DMS53 treated with DMSO at 0.1 percent for 48 hours (cell line): ENCODE measurements around the gene PCNX4.

Experiments
- DNase-seq: peaks from one replicate; lab custom pipeline; 2025; ENCODE audit not compliant: unreplicated experiment; lab: John Stamatoyannopoulos, UW

PCNX4 gene

GRCh38 chr14:60101786-60102185 is 10.1 kb downstream of the PCNX4 start:
- DNase-seq = no peak

- DNase-seq = no peak
Observed at GRCh38 chr14:60102389-60102788, 10.7 kb downstream of the PCNX4 start.

- DNase-seq = no peak
Observed at GRCh38 chr14:60106339-60106738, 14.6 kb downstream of the PCNX4 start.

- DNase-seq = no peak
Observed at GRCh38 chr14:60107477-60107876, 15.8 kb downstream of the PCNX4 start.

GRCh38 chr14:60111732-60112131 is 20.0 kb downstream of the PCNX4 start:
- no peak for DNase-seq

GRCh38 chr14:60114881-60115280 is 23.2 kb downstream of the PCNX4 start:
- no peak for DNase-seq

- no peak for DNase-seq
Observed at GRCh38 chr14:60116181-60116580, 24.5 kb downstream of the PCNX4 start.

- DNase-seq = no peak
Observed at GRCh38 chr14:60125918-60126317, 34.2 kb downstream of the PCNX4 start.

- DNase-seq = no peak
Observed at GRCh38 chr14:60133487-60133886, 41.8 kb downstream of the PCNX4 start.

GRCh38 chr14:60134702-60135101 is 43.0 kb downstream of the PCNX4 start:
- DNase-seq = no peak

- DNase-seq = peak; percentile 69
Observed at GRCh38 chr14:60151715-60152114, 60.0 kb downstream of the PCNX4 start.

- DNase-seq = no peak
Observed at GRCh38 chr14:60153991-60154390, 62.3 kb downstream of the PCNX4 start.

- no peak for DNase-seq
Observed at GRCh38 chr14:60154671-60155070, 62.9 kb downstream of the PCNX4 start.

- DNase-seq = no peak
Observed at GRCh38 chr14:60160422-60160821, 68.7 kb downstream of the PCNX4 start.

- DNase-seq = peak; percentile 78
Observed at GRCh38 chr14:60161196-60162107, 69.7 kb downstream of the PCNX4 start.

- no peak for DNase-seq
Observed at GRCh38 chr14:60163693-60164092, 72.0 kb downstream of the PCNX4 start.

GRCh38 chr14:60164404-60164711 is 72.6 kb downstream of the PCNX4 start:
- DNase-seq = no peak

GRCh38 chr14:60164712-60165546 is 73.2 kb downstream of the PCNX4 start, which contains the start of gene DHRS7:
DHRS7 (minus strand) TSS chr14:60165398; CDS start chr14:60165309, 89 bp downstream.
- DNase-seq = peak; percentile 37

GRCh38 chr14:60165547-60165876 is 73.8 kb downstream of the PCNX4 start:
- DNase-seq = no peak

- DNase-seq = no peak
Observed at GRCh38 chr14:60166142-60166541, 74.4 kb downstream of the PCNX4 start.

- DNase-seq = no peak
Observed at GRCh38 chr14:60169722-60170121, 78.0 kb downstream of the PCNX4 start.

GRCh38 chr14:60170948-60171347 is 79.2 kb downstream of the PCNX4 start:
- no peak for DNase-seq
